Mammary epithelial cell (primary cell): ENCODE data around the gene KRTAP4-16.
"Not testable (repeated sequence)": the region's sequence is repeated elsewhere in the genome, so short reads cannot be mapped to it uniquely, and the experiment has no call there.

Experiments
- EZH2 ChIP-seq: IDR thresholded peaks from 2 replicates; pipeline ENCODE4 v1.6.1; 2012; ENCODE audit warnings: low read length, inconsistent platforms, borderline replicate concordance
- TF ChIP-seq, protein P1 (sequence below), 2 donors: IDR thresholded peaks in 1 of 2; conservative IDR thresholded peaks in 1 of 2; 2 replicates each; pipeline ENCODE4 v1.5.1; 2011 to 2012; ENCODE audit warnings: inconsistent platforms in 2 of 2, low read length in 2 of 2, mild to moderate bottlenecking in 2 of 2, control low read depth in 1 of 2, low read depth in 1 of 2; ENCODE audit not compliant: insufficient read depth in 1 of 2; ENCODE audit errors: extremely low read depth in 1 of 2

- TF ChIP-seq, protein P1, sequence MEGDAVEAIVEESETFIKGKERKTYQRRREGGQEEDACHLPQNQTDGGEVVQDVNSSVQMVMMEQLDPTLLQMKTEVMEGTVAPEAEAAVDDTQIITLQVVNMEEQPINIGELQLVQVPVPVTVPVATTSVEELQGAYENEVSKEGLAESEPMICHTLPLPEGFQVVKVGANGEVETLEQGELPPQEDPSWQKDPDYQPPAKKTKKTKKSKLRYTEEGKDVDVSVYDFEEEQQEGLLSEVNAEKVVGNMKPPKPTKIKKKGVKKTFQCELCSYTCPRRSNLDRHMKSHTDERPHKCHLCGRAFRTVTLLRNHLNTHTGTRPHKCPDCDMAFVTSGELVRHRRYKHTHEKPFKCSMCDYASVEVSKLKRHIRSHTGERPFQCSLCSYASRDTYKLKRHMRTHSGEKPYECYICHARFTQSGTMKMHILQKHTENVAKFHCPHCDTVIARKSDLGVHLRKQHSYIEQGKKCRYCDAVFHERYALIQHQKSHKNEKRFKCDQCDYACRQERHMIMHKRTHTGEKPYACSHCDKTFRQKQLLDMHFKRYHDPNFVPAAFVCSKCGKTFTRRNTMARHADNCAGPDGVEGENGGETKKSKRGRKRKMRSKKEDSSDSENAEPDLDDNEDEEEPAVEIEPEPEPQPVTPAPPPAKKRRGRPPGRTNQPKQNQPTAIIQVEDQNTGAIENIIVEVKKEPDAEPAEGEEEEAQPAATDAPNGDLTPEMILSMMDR (conservative IDR thresholded peaks at IDR 0.05 in 1 of 2, IDR thresholded peaks at IDR 0.05 in 1 of 2; ENCODE audit: extremely low read depth in 1 of 2, insufficient read depth in 1 of 2, low read depth in 1 of 2, low read length in 2 of 2) = not testable (repeated sequence)
- not testable (repeated sequence) for TF ChIP-seq EZH2
Measured at GRCh38 chr17:41104386-41105038, 2.5 kb upstream of the KRTAP4-16 start.
